Measurements from ENCODE around the gene PPIA. TPM values are rescaled to one million over a fixed set of nuclear protein-coding genes. Genes with fewer than 3 reads are reported as not detected.
"Not testable (repeated sequence)": the region's sequence is repeated elsewhere in the genome, so short reads cannot be mapped to it uniquely, and the experiment has no call there.

Gene PPIA
- polyA plus RNA-seq, 3 donors from 2014 or later, result 2,627 to 4,215 (median 3,741) TPM

DNA sequence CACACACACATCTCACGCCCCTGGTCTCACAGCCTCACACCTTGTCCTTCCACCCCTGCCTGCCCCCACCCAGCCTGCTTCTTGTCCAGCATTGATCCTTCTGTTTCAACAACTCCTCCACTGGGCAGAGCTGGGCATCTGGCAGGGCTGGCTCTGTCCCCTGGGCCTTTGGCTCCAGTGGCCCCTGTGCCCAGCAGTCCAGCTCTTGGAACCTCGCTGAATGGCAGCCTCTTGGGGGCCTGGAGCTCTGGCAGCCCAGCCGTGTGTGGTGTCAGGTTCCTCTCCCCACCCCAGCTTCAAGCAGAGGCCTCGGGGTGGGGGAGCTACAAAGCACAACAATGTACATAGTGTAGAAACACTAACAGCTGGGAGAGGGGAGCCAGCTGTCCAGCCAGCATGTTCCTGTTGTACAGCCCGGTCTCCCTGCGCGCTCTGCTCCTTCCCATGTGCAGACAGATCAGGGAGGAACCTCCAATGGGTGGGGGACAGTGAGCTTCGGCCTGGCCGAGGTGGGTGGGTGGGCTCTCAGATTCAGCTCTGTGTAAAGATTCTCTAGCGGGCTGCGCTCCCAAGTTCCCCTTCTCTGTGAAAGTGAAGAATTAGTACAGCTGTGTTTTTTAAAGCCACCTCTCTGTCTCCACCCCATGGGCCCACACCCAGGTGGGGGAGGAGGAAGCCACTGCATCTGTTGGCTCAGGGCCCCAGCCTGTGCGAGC, 28.4 kb upstream of the PPIA start:
- peak in 2 of 3 donors; percentile 32 to 37 for DNase-seq
- peaks cover 9 to 28% (median 19%) of the 10 kb centered on the region in 3 donors for H3K36me3 Mint-ChIP-seq
- peak overlapping the region; percentile 62 to 87 (median 84) for H3K4me3 Mint-ChIP-seq
- H3K9me3 Mint-ChIP-seq, result peaks cover 0 to 2% (median 0%) of the 10 kb centered on the region in 6 donors
- peak overlapping the region; percentile 53 to 97 (median 79) for H3K27ac Mint-ChIP-seq
- peaks cover 43 to 48% of the 10 kb centered on the region in 2 donors for H3K4me1 Mint-ChIP-seq
- peaks cover 0 to 5% (median 2%) of the 10 kb centered on the region in 3 donors for H3K27me3 Mint-ChIP-seq (ENCODE audit: low read depth in 3 of 3)

DNA sequence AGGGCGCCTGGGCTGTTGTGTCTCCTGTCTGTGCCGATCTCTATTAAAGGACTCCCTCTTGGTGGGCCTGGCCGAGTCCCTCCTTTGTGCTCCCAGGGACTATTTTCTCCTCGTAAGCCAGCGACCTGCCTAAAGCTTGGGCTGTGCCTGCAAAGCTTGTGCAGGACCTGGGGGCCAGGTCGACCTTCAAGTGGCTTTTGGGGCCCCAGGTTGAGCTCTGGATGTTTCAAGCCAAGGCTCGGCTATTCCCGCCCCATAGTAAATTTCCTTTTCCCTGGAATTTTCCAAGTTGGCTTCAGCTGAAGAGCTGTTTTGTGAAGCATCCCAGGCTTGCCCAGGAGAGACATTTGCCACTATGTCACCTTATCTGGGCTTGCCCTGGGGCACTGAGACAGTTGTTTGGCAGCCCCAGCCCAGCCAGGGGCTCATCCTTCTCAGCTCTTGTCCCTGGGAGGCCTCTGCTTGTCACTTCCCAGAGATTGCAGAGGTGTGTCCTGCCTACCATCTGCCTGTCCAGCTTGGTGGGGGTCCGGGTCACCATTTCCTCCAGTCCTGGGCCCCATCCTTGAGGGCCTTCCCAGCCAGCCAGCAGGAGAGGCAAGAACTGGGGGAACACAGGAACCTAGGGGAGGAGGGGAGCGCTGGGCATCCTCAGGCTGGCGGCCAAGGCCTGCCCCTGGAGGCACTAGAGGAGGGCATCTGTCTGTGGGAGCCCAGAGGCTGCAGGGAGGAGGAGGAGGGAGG, 27.7 kb upstream of the PPIA start:
- H3K4me1 Mint-ChIP-seq, result peaks cover 43 to 48% of the 10 kb centered on the region in 2 donors
- peaks cover 9 to 21% (median 15%) of the 10 kb centered on the region in 3 donors for H3K36me3 Mint-ChIP-seq
- H3K27ac Mint-ChIP-seq, result peak overlapping the region; percentile 53 to 97 (median 86)
- peaks cover 0 to 2% (median 0%) of the 10 kb centered on the region in 6 donors for H3K9me3 Mint-ChIP-seq
- H3K4me3 Mint-ChIP-seq, result peak overlapping the region; percentile 62 to 87 (median 84)
- no peak for DNase-seq
- H3K27me3 Mint-ChIP-seq (ENCODE audit: low read depth in 3 of 3), result peaks cover 0 to 5% (median 2%) of the 10 kb centered on the region in 3 donors

GRCh38 chr7:44769376-44769775, 27.1 kb upstream of the PPIA start:
- H3K27me3 Mint-ChIP-seq (ENCODE audit: low read depth in 3 of 3), result peaks cover 0 to 5% (median 5%) of the 10 kb centered on the region in 3 donors
- DNase-seq, result no peak
- peak overlapping the region; percentile 81 to 97 (median 88) for H3K27ac Mint-ChIP-seq
- H3K4me3 Mint-ChIP-seq, result peak overlapping the region; percentile 80 to 87 (median 84)
- H3K36me3 Mint-ChIP-seq, result peaks cover 6 to 18% (median 11%) of the 10 kb centered on the region in 3 donors
- H3K9me3 Mint-ChIP-seq, result peaks cover 0 to 2% (median 0%) of the 10 kb centered on the region in 6 donors
- peaks cover 43 to 48% of the 10 kb centered on the region in 2 donors for H3K4me1 Mint-ChIP-seq

DNA sequence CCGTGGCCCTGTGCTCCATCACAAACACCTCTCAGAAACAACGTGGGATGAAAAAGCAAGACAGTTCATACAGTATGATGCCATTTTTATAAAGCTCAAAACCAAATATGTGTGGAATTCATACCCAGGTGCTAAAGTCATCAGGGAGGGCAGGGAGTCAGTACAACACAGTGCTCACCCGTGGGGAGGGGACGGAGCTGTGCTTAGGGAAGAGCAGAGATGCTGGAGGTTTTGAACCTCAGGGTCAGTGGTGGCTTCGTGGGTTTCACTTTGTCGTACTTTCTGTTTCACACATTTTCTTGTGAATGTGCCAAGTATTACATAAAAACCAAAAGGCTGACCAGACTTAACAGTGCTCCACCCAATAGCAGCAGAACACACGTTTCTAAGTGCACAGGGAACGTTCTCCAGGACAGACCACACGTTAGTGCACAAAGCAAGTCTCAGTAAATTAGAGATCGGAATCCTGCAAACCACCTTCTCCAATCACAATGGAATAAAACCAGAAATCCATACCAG, 26.6 kb upstream of the PPIA start:
- Mint-ChIP-seq H3K9me3 (peaks cover 0 to 2% (median 0%) of the 10 kb centered on the region in 6 donors), H3K27me3 (ENCODE audit: low read depth in 3 of 3) (peaks cover 0 to 5% (median 5%) of the 10 kb centered on the region in 3 donors), H3K4me1 (peaks cover 43 to 48% of the 10 kb centered on the region in 2 donors), H3K36me3 (peaks cover 3 to 15% (median 9%) of the 10 kb centered on the region in 3 donors), H3K4me3 (peak overlapping the region; percentile 80 to 87 (median 84)), H3K27ac (peak overlapping the region; percentile 81 to 97 (median 88))
- DNase-seq, result peak; percentile 74 to 81 (median 80)

- peak overlapping the region in 4 of 6 donors; percentile 18 to 89 (median 68) for H3K27ac Mint-ChIP-seq
- peaks cover 0 to 6% (median 5%) of the 10 kb centered on the region in 3 donors for H3K27me3 Mint-ChIP-seq (ENCODE audit: low read depth in 3 of 3)
- peak overlapping the region; percentile 19 to 68 (median 48) for H3K4me3 Mint-ChIP-seq
- peaks cover 43 to 48% of the 10 kb centered on the region in 2 donors for H3K4me1 Mint-ChIP-seq
- no peak for DNase-seq
- peaks cover 3 to 11% (median 9%) of the 10 kb centered on the region in 3 donors for H3K36me3 Mint-ChIP-seq
- peaks cover 0 to 4% (median 0%) of the 10 kb centered on the region in 6 donors for H3K9me3 Mint-ChIP-seq
These were observed 25.1 kb upstream of the PPIA start for GRCh38 chr7:44771358-44771757.

- H3K4me3 Mint-ChIP-seq, result no peak overlapping the region
- no peak overlapping the region for H3K27ac Mint-ChIP-seq
- H3K27me3 Mint-ChIP-seq (ENCODE audit: low read depth in 3 of 3), result peaks cover 0 to 6% (median 5%) of the 10 kb centered on the region in 3 donors
- peaks cover 3 to 6% (median 6%) of the 10 kb centered on the region in 3 donors for H3K36me3 Mint-ChIP-seq
- no peak for DNase-seq
- peaks cover 42 to 43% of the 10 kb centered on the region in 2 donors for H3K4me1 Mint-ChIP-seq
- peaks cover 0 to 4% (median 0%) of the 10 kb centered on the region in 6 donors for H3K9me3 Mint-ChIP-seq
These were observed 24.0 kb upstream of the PPIA start for GRCh38 chr7:44772440-44772839.

DNA sequence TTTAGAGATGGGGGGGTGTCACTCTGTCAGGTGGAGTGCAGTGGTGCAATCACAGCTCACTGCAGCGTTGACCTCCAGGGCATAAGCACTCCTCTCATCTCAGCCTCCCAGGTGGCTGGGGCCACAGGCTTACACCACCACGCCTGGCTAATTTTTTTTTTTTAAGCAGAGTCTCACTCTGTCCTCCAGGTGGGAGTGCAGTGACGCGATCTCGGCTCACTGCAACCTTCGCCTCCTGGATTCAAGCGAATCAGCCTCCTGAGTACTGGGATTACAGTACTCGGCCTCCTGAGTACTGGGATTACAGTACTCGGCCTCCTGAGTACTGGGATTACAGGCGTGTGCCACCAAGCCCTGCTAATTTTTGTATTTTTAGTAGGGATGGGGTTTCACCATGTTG, 23.6 kb upstream of the PPIA start:
- H3K27me3 Mint-ChIP-seq (ENCODE audit: low read depth in 3 of 3), result peaks cover 0 to 6% (median 5%) of the 10 kb centered on the region in 3 donors
- H3K36me3 Mint-ChIP-seq, result peaks cover 1 to 2% (median 2%) of the 10 kb centered on the region in 3 donors
- no peak overlapping the region for H3K27ac Mint-ChIP-seq
- H3K4me3 Mint-ChIP-seq, result no peak overlapping the region
- peaks cover 0 to 4% (median 0%) of the 10 kb centered on the region in 6 donors for H3K9me3 Mint-ChIP-seq
- DNase-seq, result no peak
- peaks cover 38% of the 10 kb centered on the region in 2 donors for H3K4me1 Mint-ChIP-seq

DNA sequence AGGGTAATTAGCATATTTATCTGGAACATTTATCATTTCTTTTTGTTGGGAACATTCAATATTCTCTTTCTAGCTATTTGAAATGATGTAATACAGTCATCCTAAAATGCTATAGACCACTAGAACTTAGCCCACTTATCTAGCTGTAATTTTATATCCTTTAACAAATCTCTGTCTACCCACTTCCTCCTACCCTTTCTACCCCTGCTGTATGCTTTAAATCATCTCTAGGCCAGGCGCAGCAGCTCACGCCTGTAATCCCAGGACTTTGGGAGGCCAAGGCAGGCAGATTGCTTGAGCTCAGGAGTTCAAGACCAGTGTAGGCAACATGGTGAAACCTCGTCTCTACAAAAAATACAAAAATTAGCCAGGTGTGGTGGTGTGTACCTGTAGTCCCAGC, 22.0 kb upstream of the PPIA start:
- not testable (repeated sequence) for H3K36me3 Mint-ChIP-seq; H3K9me3 Mint-ChIP-seq; H3K27ac Mint-ChIP-seq; H3K27me3 Mint-ChIP-seq (ENCODE audit: low read depth in 3 of 3); DNase-seq; H3K4me3 Mint-ChIP-seq
- peaks cover 21 to 22% of the 10 kb centered on the region in 2 donors for H3K4me1 Mint-ChIP-seq

DNA sequence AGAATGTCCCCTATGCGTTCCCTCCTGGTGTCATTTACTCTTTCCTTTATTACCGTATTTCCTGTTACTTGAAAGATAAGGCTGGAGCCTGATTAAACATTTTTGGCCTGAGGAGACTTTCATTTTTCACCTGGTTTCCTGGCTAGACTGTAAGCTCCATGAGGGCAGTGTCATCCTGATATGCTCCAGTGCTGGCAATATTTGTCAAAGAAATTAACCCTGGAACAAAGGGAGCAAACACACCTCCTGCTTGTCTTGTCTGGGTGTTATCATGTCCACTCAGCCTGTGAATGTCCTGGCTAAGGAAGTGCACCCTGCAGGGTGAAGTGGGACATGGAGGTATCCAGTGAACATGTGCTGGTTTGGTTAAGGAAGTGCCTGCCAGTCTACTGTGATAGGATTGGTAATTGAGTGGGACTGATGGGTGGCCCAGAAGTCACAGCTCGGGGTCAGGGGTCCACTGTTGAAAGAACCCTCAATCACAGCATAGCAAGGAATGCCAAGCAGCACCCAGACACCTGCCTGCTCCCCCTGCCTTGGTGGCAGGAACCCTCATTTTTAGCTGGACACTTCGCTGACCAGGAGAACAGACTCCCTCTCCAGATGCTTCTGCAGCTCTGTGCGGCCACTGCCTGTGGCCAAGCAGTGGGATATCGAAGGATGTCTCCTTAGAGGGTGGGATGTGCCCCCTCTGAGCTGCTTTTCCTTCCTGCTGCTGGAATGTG, 20.9 kb upstream of the PPIA start:
- Mint-ChIP-seq H3K36me3 (peaks cover 0 to 4% (median 0%) of the 10 kb centered on the region in 3 donors), H3K27me3 (ENCODE audit: low read depth in 3 of 3) (peaks cover 0 to 7% (median under 1%) of the 10 kb centered on the region in 3 donors), H3K4me1 (peaks cover 11 to 12% of the 10 kb centered on the region in 2 donors), H3K27ac (no peak overlapping the region), H3K4me3 (no peak overlapping the region), H3K9me3 (peaks cover 0 to 2% (median 0%) of the 10 kb centered on the region in 6 donors)
- no peak for DNase-seq

DNA sequence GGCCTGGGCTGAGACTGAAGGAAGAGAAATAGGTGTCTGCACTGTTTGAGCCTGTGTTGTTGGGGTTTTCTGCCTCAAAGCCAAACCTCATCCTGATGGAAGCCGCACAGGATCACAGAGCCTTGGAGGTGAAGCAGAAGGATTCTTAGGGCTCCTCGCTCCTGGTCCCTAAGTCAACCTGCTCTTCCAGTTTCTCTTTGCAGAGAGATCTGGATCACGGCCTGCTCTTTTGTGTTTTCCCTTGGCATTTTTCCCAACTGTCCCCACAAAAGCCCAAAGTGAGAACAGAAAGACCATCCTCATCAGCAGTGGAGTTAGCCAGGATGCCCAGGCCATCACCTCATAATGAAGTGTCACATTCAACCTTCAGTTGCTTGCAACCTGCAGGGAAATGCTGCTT, 20.3 kb upstream of the PPIA start:
- Mint-ChIP-seq H3K36me3 (peaks cover 0 to 4% (median 0%) of the 10 kb centered on the region in 3 donors), H3K27ac (no peak overlapping the region), H3K9me3 (peaks cover 0 to 2% (median 0%) of the 10 kb centered on the region in 6 donors), H3K27me3 (ENCODE audit: low read depth in 3 of 3) (peaks cover 0 to 7% (median 2%) of the 10 kb centered on the region in 3 donors), H3K4me1 (peaks cover 4 to 5% of the 10 kb centered on the region in 2 donors), H3K4me3 (no peak overlapping the region)
- no peak for DNase-seq

GRCh38 chr7:44782460-44782859, 14.0 kb upstream of the PPIA start:
- no peaks in the 10 kb centered on the region for H3K4me1 Mint-ChIP-seq
- H3K9me3 Mint-ChIP-seq, result peaks cover 0 to 13% (median 10%) of the 10 kb centered on the region in 6 donors
- H3K27ac Mint-ChIP-seq, result no peak overlapping the region
- peaks cover 6 to 9% (median 8%) of the 10 kb centered on the region in 3 donors for H3K36me3 Mint-ChIP-seq
- H3K27me3 Mint-ChIP-seq (ENCODE audit: low read depth in 3 of 3), result peaks cover 2 to 9% (median 5%) of the 10 kb centered on the region in 3 donors
- no peak overlapping the region for H3K4me3 Mint-ChIP-seq
- DNase-seq, result no peak

GRCh38 chr7:44783407-44783806, 13.1 kb upstream of the PPIA start:
- peaks cover 0 to 13% (median 10%) of the 10 kb centered on the region in 6 donors for H3K9me3 Mint-ChIP-seq
- no peak for DNase-seq
- peaks cover 2 to 9% (median 5%) of the 10 kb centered on the region in 3 donors for H3K27me3 Mint-ChIP-seq (ENCODE audit: low read depth in 3 of 3)
- peaks cover 6 to 9% (median 8%) of the 10 kb centered on the region in 3 donors for H3K36me3 Mint-ChIP-seq
- H3K4me3 Mint-ChIP-seq, result no peak overlapping the region
- no peak overlapping the region for H3K27ac Mint-ChIP-seq
- H3K4me1 Mint-ChIP-seq, result no peaks in the 10 kb centered on the region

DNA sequence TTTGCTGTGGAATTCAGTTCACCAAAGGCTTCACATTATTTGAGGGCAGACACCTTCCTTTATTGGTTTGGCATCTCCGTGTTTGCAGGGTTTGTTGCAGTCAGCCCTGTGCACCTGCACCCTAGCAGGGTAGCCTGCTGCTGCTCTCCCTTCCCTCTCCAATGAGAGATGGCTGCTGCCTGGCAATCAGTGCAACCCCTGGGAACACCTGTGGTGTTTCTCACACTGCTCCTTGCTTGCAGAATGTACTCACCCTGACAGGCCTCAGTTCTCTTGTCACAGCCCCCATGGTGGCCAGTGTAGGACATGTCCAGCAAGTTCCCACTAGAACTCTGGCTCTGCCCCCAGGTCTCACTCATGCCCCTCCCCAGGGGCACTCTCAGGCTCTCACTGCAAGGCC, 12.1 kb upstream of the PPIA start:
- H3K9me3 Mint-ChIP-seq, result peaks cover 0 to 13% (median 10%) of the 10 kb centered on the region in 6 donors
- H3K36me3 Mint-ChIP-seq, result peaks cover 5 to 8% (median 6%) of the 10 kb centered on the region in 3 donors
- no peaks in the 10 kb centered on the region for H3K4me1 Mint-ChIP-seq
- no peak overlapping the region for H3K27ac Mint-ChIP-seq
- DNase-seq, result no peak
- H3K27me3 Mint-ChIP-seq (ENCODE audit: low read depth in 3 of 3), result peaks cover 2 to 6% (median 5%) of the 10 kb centered on the region in 3 donors
- H3K4me3 Mint-ChIP-seq, result no peak overlapping the region
